OCI-LY1 (cell line): ENCODE data around the gene APOF.
"Not testable (repeated sequence)": the region's sequence is repeated elsewhere in the genome, so short reads cannot be mapped to it uniquely, and the experiment has no call there.

ENCODE experiments used
- H2AFZ ChIP-seq: fragments of 200-600 bp; sonication (generic), shearing (Covaris generic); 2 replicates; pipeline ENCODE4 v1.6.0; 2014; ENCODE audit warnings: antibody characterized with exemption, mild to moderate bottlenecking, low read length
- H3F3A ChIP-seq: fragments of 200-600 bp; sonication (generic), shearing (Covaris generic); 2 replicates; pipeline ENCODE4 v1.6.0; 2014; ENCODE audit warnings: mild to moderate bottlenecking, antibody characterized with exemption, low read length, moderate library complexity; ENCODE audit not compliant: insufficient read depth
- H3K27ac ChIP-seq: fragments of 200-600 bp; sonication (generic); 2 replicates; pipeline ENCODE4 v1.5.1; 2014; ENCODE audit warnings: low read length, mixed run types, mild to moderate bottlenecking, low read depth; ENCODE audit not compliant: poor library complexity, severe bottlenecking
- H3K27me3 ChIP-seq: fragments of 200-600 bp; sonication (generic); 2 replicates; pipeline ENCODE4 v1.6.0; 2014; ENCODE audit warnings: antibody characterized with exemption, mild to moderate bottlenecking, low read length, moderate library complexity; ENCODE audit not compliant: insufficient read depth
- H3K36me3 ChIP-seq: fragments of 200-600 bp; sonication (generic); 2 replicates; pipeline ENCODE4 v1.6.1; 2014; ENCODE audit warnings: mild to moderate bottlenecking, antibody characterized with exemption, low read length, moderate library complexity, mixed read lengths; ENCODE audit not compliant: insufficient read depth
- H3K4me1 ChIP-seq: fragments of 200-600 bp; sonication (generic); 2 replicates; pipeline ENCODE4 v1.5.1; 2014; ENCODE audit warnings: mild to moderate bottlenecking, low read length, moderate library complexity; ENCODE audit not compliant: insufficient read depth, severe bottlenecking
- H3K4me2 ChIP-seq: fragments of 200-600 bp; sonication (generic), shearing (Covaris generic); 2 replicates; pipeline ENCODE4 v1.6.1; 2014; ENCODE audit warnings: low read length
- H3K4me3 ChIP-seq: fragments of 200-600 bp; sonication (generic); 2 replicates; pipeline ENCODE4 v1.5.1; 2014; ENCODE audit warnings: low read length, low read depth, mild to moderate bottlenecking, mixed read lengths; ENCODE audit not compliant: poor library complexity, severe bottlenecking
- H3K79me2 ChIP-seq: fragments of 200-600 bp; shearing (Covaris generic); 2 replicates; pipeline ENCODE4 v1.6.1; 2016; ENCODE audit warnings: mixed run types, low read length, mixed read lengths; ENCODE audit not compliant: insufficient read depth
- H3K9ac ChIP-seq: fragments of 200-600 bp; sonication (generic), shearing (Covaris generic); 2 replicates; pipeline ENCODE4 v1.6.1; 2014; ENCODE audit warnings: mild to moderate bottlenecking, low read length, mixed read lengths
- H3K9me2 ChIP-seq: fragments of 200-600 bp; sonication (generic), shearing (Covaris generic); 2 replicates; pipeline ENCODE4 v1.6.1; 2014; ENCODE audit warnings: low read depth, mild to moderate bottlenecking, low read length, mixed read lengths
- H3K9me3 ChIP-seq: fragments of 200-600 bp; shearing (Covaris generic); 2 replicates; pipeline ENCODE4 v1.6.1; 2014; ENCODE audit warnings: low read length, mixed read lengths
- H4K20me1 ChIP-seq: fragments of 200-600 bp; sonication (generic), shearing (Covaris generic); 2 replicates; pipeline ENCODE4 v1.6.0; 2016; ENCODE audit warnings: mild to moderate bottlenecking, low read length; ENCODE audit not compliant: insufficient read depth
- EZH2 ChIP-seq: fragments of 200-600 bp; sonication (generic), shearing (Covaris generic); IDR thresholded peaks from 2 replicates; pipeline ENCODE4 v1.8.0; 2017; ENCODE audit warnings: borderline replicate concordance, mixed run types, mild to moderate bottlenecking, antibody characterized with exemption, low read length, moderate library complexity, mixed read lengths
- TF ChIP-seq, protein P1 (sequence below): fragments of 200-600 bp; sonication (generic), shearing (Covaris generic); IDR thresholded peaks from 2 replicates; pipeline ENCODE4 v1.5.1; 2017; ENCODE audit warnings: mild to moderate bottlenecking, antibody characterized with exemption, low read length, moderate library complexity, mixed read lengths

Gene APOF

DNA sequence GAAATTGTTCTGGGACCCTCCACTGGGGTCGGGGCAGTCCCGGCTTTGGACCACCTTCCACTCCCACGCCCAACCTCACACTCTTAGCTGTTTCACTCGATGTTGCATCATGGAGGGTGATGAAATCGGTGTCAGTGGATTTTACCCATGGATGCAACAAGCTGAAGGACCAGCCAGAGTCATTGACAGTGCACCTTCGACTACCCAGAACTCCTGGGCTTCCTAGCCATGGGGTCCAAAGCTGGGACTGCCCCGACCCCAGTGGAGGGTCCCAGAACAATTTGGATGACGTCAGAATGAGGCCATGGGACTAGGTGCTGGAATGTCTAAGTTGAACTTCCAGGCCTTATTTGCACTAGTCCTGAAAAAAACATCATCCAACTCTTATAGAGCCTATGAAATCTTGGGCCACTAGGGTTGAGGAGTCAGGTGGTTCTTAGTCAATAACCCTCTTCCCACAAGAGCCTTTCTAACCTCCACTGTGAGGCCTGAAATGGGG lies 24.9 kb downstream of the APOF start:
- no peaks in the 10 kb centered on the region for H4K20me1 ChIP-seq
- H3K9me2 ChIP-seq: no peaks in the 10 kb centered on the region
- no peaks in the 10 kb centered on the region for H3K27me3 ChIP-seq
- H3K9me3 ChIP-seq: no peaks in the 10 kb centered on the region
- H3K27ac ChIP-seq: peak overlapping the region; percentile 20
- TF ChIP-seq, protein P1, sequence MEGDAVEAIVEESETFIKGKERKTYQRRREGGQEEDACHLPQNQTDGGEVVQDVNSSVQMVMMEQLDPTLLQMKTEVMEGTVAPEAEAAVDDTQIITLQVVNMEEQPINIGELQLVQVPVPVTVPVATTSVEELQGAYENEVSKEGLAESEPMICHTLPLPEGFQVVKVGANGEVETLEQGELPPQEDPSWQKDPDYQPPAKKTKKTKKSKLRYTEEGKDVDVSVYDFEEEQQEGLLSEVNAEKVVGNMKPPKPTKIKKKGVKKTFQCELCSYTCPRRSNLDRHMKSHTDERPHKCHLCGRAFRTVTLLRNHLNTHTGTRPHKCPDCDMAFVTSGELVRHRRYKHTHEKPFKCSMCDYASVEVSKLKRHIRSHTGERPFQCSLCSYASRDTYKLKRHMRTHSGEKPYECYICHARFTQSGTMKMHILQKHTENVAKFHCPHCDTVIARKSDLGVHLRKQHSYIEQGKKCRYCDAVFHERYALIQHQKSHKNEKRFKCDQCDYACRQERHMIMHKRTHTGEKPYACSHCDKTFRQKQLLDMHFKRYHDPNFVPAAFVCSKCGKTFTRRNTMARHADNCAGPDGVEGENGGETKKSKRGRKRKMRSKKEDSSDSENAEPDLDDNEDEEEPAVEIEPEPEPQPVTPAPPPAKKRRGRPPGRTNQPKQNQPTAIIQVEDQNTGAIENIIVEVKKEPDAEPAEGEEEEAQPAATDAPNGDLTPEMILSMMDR: no peak
- TF ChIP-seq EZH2: no peak
- H3K4me2 ChIP-seq: 0 out of 2 replicates have a peak overlapping the region, but pooled peaks have one; percentile 6
- no peak overlapping the region for H3K4me3 ChIP-seq
- H3K9ac ChIP-seq: no peak overlapping the region
- peaks cover under 1% of the 10 kb centered on the region; the same call in 1 of the 2 replicates for H3K36me3 ChIP-seq
- H2AFZ ChIP-seq: no peak overlapping the region
- no peaks in the 10 kb centered on the region for H3F3A ChIP-seq
- no peaks in the 10 kb centered on the region for H3K79me2 ChIP-seq
- peaks cover 39% of the 10 kb centered on the region for H3K4me1 ChIP-seq

DNA sequence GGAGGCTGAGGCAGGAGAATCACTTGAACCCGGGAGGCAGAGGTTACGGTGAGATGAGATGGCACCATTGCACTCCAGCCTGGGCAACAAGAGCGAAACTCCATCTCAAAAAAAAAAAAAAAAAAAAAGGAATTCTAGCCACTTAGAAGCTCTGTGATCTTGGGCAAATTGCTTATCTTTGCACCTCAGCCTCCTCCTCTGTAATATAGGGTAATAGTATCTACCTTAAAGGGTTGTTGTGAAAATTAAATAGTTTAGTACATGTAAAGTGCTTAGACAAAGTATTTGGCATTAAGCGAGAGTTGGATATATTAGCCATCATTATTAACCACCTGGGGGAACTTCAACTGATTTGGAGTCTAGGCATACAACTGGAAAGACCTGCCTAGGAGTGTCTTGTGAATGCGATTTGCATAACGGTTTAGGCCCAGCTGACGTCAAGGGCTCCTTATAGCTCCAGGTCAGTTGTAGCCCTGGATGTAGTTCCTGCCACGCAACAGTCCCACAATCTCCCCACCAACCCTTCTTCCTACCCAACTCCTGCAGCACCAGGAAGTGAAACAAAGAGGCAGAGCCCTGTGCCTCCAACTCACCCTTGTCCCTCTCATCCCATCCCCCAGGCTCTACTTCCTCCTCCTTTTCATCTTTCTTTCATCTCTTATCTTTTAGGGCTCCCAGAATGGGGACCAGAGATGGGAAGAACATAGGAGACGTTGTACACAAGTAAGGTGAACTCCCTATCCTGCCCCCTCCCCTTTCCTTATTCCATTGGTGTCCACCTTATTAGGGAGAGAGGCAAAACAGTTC lies 26.1 kb downstream of the APOF start:
- H3K9ac ChIP-seq: no peak overlapping the region
- H3K4me3 ChIP-seq: no peak overlapping the region
- H4K20me1 ChIP-seq: no peaks in the 10 kb centered on the region
- H3K27me3 ChIP-seq: no peaks in the 10 kb centered on the region
- no peaks in the 10 kb centered on the region for H3K79me2 ChIP-seq
- no peak overlapping the region for H2AFZ ChIP-seq
- peaks cover 45% of the 10 kb centered on the region for H3K4me1 ChIP-seq
- TF ChIP-seq EZH2: no peak
- TF ChIP-seq, protein P1: no peak
- H3K9me3 ChIP-seq: no peaks in the 10 kb centered on the region
- H3K36me3 ChIP-seq: no peaks in the 10 kb centered on the region
- peak overlapping the region; percentile 64 for H3K27ac ChIP-seq
- H3K9me2 ChIP-seq: no peaks in the 10 kb centered on the region
- no peaks in the 10 kb centered on the region for H3F3A ChIP-seq
- H3K4me2 ChIP-seq: no peak overlapping the region

DNA sequence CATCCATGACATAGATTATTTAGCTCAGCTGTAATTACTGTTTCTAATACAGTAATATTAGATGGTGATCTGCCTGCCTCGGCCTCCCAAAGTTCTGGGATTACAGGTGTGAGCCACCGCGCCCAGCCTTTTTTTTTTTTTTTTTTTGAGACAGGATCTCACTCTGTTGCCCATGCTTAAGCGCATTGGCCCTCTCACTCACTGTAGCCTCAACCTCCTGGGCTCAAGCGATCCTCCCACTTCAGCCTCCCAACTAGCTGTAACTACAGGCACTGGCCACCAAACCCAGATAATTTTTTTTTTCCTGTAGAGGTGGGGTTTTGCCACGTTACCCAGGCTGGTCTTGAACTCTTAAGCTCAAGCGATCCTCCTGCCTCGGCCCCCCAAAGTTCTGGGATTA lies 27.1 kb downstream of the APOF start:
- not testable (repeated sequence) for H3F3A ChIP-seq, H3K4me2 ChIP-seq, H3K4me3 ChIP-seq, H3K27ac ChIP-seq, H4K20me1 ChIP-seq, H2AFZ ChIP-seq, H3K9me3 ChIP-seq, H3K27me3 ChIP-seq, H3K79me2 ChIP-seq, H3K9ac ChIP-seq, H3K9me2 ChIP-seq, H3K36me3 ChIP-seq
- H3K4me1 ChIP-seq: peaks cover 45% of the 10 kb centered on the region

DNA sequence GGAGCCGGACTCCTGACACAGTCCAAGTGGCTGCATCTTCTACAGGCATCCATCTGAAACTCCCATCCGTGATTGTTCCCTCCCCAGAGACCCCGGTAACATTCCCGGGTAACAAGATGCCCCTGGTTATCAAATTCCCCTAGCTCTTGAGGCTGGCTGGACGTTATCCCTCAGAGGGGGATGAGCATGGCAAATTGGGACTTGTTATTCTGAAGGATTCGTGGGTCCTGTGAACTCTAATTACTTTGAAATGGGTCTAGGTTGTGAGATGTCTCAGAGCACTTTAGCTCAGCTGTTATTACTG lies 28.2 kb downstream of the APOF start:
- H3K36me3 ChIP-seq: no peaks in the 10 kb centered on the region
- H3K4me3 ChIP-seq: peak overlapping the region; percentile 85
- no peaks in the 10 kb centered on the region for H4K20me1 ChIP-seq
- no peaks in the 10 kb centered on the region for H3K9me2 ChIP-seq
- H3K79me2 ChIP-seq: no peaks in the 10 kb centered on the region
- peak overlapping the region; percentile 87 for H3K27ac ChIP-seq
- H3K9me3 ChIP-seq: no peaks in the 10 kb centered on the region
- H3K9ac ChIP-seq: peak overlapping the region; percentile 93
- H3K4me1 ChIP-seq: peaks cover 45% of the 10 kb centered on the region
- no peaks in the 10 kb centered on the region for H3F3A ChIP-seq
- H3K27me3 ChIP-seq: no peaks in the 10 kb centered on the region
- no peak for TF ChIP-seq EZH2
- TF ChIP-seq, protein P1: no peak
- no peak overlapping the region for H2AFZ ChIP-seq
- peak overlapping the region; percentile 98 for H3K4me2 ChIP-seq
